Colonic mucosa (tissue), 4 donors: ENCODE measurements around the gene NBL1. TPM values are rescaled to one million over a fixed set of nuclear protein-coding genes. Genes with fewer than 3 reads are reported as not detected.

Experiments used
- DNase-seq: peaks from one replicate; pipeline ENCODE4 v3.0.0-alpha.2; 2020
- H3K27ac ChIP-seq: fragments of 200-600 bp; one replicate; pipeline ENCODE4 v1.8.0; 2021
- H3K27me3 ChIP-seq: fragments of 200-600 bp; one replicate; pipeline ENCODE4 v1.8.0; 2021
- H3K36me3 ChIP-seq: fragments of 200-600 bp; one replicate; pipeline ENCODE4 v1.8.0; 2021
- H3K4me1 ChIP-seq: fragments of 200-600 bp; one replicate; pipeline ENCODE4 v1.8.0; 2021; ENCODE audit warnings: mild to moderate bottlenecking
- H3K4me3 ChIP-seq: fragments of 200-600 bp; one replicate; pipeline ENCODE4 v1.8.0; 2021
- H3K9ac ChIP-seq, 2 donors: one replicate each; pipeline ENCODE4 v1.7.0; 2013; ENCODE audit warnings: control low read depth in 2 of 2, low read depth in 2 of 2, low read length in 2 of 2
- H3K9me3 ChIP-seq: fragments of 200-600 bp; one replicate; pipeline ENCODE4 v1.8.0; 2021
- intact Hi-C: fragments of 100-400 bp; cut with DNase I; formaldehyde crosslinking; loops from one replicate; pipeline ENCODE4 v1.14.1; 2022
- total RNA-seq, 2 donors: library from RNA; stranded (reverse); fragmentation: NEBNext Ultra II Directional in 1 of 2; extraction: Animal tissue kit (Norgen Biotek cat#: 25700) in 1 of 2; gene quantifications; one replicate each; pipeline ENCODE4 v1.2.1, GENCODE V29; 2021
- TF ChIP-seq, protein P1 (sequence below): fragments of 200-600 bp; IDR thresholded peaks from one replicate; pipeline ENCODE4 v1.8.0; 2022; ENCODE audit warnings: antibody characterized with exemption, mild to moderate bottlenecking
- donor health status: healthy.
- donor health status: DM: no; HTN: no; CAD: no.
- donor health status: DM: no; HTN: no; CAD: no.

NBL1 gene
- total RNA-seq, 2 donors from 2014 or later, result 340 to 393 TPM

DNA sequence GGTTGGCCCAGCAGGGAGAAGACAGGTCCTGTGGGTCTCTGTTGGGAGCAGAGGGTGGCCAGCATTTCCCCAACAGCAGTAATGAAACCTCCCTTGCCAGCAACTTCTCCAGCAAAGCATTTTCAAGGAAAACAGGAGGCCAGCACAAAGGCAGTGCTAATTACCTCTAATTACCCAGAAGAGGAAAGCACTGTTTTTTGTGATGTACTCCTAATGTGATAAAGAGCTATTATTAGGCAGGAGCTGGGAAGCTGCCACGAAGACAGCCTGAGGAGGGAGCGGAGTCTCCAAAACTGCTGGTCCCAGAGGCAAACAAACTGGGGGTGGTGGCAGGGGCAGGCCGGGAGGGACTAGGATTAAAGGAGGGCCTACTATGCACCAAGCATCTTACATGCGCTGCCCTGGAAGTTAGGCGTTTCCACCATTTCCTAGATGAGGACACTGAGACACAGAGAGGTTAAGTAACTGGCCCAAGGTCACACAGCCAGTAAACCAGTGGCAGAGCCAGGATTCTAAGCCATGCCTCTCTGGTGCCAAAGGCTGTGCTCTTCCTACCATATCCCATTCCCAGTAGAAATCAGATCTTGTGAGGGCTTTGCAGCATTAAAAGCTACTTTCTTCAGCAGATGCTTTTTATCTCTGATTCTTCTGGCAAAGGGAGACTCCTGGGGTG lies 45.1 kb downstream of the NBL1 start:
- no peaks in the 10 kb centered on the region for H3K36me3 ChIP-seq
- intact Hi-C loops, result no loop called here
- H3K27me3 ChIP-seq, result no peaks in the 10 kb centered on the region
- TF ChIP-seq, protein P1, sequence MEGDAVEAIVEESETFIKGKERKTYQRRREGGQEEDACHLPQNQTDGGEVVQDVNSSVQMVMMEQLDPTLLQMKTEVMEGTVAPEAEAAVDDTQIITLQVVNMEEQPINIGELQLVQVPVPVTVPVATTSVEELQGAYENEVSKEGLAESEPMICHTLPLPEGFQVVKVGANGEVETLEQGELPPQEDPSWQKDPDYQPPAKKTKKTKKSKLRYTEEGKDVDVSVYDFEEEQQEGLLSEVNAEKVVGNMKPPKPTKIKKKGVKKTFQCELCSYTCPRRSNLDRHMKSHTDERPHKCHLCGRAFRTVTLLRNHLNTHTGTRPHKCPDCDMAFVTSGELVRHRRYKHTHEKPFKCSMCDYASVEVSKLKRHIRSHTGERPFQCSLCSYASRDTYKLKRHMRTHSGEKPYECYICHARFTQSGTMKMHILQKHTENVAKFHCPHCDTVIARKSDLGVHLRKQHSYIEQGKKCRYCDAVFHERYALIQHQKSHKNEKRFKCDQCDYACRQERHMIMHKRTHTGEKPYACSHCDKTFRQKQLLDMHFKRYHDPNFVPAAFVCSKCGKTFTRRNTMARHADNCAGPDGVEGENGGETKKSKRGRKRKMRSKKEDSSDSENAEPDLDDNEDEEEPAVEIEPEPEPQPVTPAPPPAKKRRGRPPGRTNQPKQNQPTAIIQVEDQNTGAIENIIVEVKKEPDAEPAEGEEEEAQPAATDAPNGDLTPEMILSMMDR, result no peak
- no peak overlapping the region for H3K4me3 ChIP-seq
- no peak overlapping the region for H3K9ac ChIP-seq
- H3K27ac ChIP-seq, result no peak overlapping the region
- H3K9me3 ChIP-seq, result no peaks in the 10 kb centered on the region
- H3K4me1 ChIP-seq, result no peaks in the 10 kb centered on the region
- DNase-seq, result no peak

DNA sequence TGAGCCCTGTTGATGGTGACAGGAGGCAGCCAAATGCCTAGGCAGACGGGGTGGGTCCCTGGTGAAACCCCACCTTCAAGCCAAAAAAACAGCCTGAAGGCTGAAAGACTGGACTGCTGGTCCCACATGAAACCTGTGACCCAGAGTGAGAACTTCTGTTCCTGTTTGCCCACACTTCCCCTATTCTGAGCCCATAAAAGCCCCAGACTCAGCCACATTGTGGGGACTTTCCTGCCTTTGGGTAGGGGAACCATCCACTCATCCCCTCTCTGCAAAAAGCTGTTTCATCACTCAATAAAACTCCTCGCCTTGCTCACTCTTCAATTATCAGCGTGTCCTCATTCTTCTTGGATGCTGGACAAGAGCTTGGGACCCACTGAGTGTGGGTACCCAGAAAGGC lies 45.7 kb downstream of the NBL1 start:
- Histone ChIP-seq H3K4me3 (no peak overlapping the region), H3K27ac (no peak overlapping the region), H3K9me3 (no peaks in the 10 kb centered on the region), H3K4me1 (no peaks in the 10 kb centered on the region), H3K27me3 (no peaks in the 10 kb centered on the region), H3K36me3 (no peaks in the 10 kb centered on the region), H3K9ac (no peak overlapping the region)
- TF ChIP-seq, protein P1, result no peak
- intact Hi-C loops, result no loop called here
- DNase-seq, result no peak

DNA sequence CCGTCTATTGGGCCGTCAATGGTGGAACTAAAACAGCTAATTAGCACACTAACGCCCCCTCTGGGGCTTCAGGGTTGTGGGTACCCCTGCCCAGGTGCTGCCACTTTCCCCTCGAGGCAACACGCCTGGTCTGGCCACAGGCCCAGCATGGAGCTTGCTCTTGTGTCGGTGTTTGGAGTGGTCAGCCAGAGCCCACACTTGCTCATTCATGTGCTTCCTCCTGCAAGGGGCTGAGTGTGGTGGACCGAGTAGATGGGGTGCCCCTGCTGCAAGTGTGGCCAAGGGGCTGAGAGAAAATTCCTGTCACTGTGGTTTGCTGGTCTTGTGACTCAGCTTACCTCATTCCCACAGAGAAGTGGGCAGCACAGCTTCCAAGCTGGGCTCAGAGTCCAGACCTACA lies 46.2 kb downstream of the NBL1 start:
- Histone ChIP-seq H3K9me3 (no peaks in the 10 kb centered on the region), H3K9ac (no peak overlapping the region), H3K27me3 (no peaks in the 10 kb centered on the region), H3K27ac (no peak overlapping the region), H3K36me3 (no peaks in the 10 kb centered on the region), H3K4me3 (no peak overlapping the region), H3K4me1 (no peaks in the 10 kb centered on the region)
- intact Hi-C loops, result no loop called here
- TF ChIP-seq, protein P1, result no peak
- DNase-seq, result no peak

DNA sequence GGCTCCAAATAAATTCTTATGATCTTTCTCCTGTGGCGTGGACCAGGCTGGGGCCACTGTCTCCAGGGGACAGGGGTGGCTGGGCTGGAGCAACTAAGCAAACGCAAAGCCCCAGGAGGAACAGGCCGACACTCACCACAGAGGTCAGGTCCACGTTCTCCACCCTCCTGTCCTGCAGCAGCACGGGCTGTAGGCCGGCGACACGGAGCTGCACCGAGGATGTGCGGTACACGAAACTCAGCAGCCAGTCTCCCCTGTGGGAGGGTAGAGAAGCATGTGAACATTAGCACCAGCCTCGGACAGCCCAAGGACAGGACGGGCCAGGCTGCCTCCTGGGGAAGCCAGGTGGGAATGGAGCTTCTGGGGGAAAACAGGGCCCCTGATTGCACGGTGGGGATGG lies 50.2 kb downstream of the NBL1 start:
- TF ChIP-seq, protein P1, result no peak
- H3K4me1 ChIP-seq, result no peaks in the 10 kb centered on the region
- H3K4me3 ChIP-seq, result no peak overlapping the region
- H3K27me3 ChIP-seq, result no peaks in the 10 kb centered on the region
- H3K9me3 ChIP-seq, result no peaks in the 10 kb centered on the region
- no peak overlapping the region for H3K9ac ChIP-seq
- intact Hi-C loops, result no loop called here
- no peaks in the 10 kb centered on the region for H3K36me3 ChIP-seq
- no peak overlapping the region for H3K27ac ChIP-seq
- no peak for DNase-seq

DNA sequence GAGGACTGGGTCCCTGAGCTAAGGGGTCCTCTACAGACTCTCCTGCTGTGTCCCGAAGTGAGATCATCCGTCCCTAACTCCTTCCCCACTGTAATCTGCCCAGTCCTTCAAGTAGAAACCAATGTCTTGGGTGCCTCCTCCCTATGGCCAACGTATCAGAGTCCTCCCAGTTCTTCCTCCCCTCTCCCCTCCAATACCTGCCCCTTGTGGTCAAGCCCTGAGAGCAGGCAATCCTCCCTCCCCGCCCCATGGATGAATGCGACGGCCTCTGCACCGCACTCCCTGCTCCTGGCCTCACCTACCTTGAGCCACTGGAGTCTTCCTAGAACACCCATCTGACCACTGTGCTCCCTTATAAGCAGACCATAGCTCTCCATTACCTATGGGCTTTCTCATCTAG lies 51.7 kb downstream of the NBL1 start:
- no peak for DNase-seq
- Histone ChIP-seq H3K27ac (no peak overlapping the region), H3K4me1 (no peaks in the 10 kb centered on the region), H3K4me3 (no peak overlapping the region), H3K36me3 (no peaks in the 10 kb centered on the region), H3K9ac (no peak overlapping the region), H3K27me3 (no peaks in the 10 kb centered on the region), H3K9me3 (no peaks in the 10 kb centered on the region)
- intact Hi-C loops, result no loop called here
- TF ChIP-seq, protein P1, result no peak
